Uterus (tissue), 2 donors: ENCODE results near the gene EYS.

Experiments
- POLR2A ChIP-seq, 2 donors: fragments of 450-650 bp; IDR thresholded peaks; one replicate each; pipeline ENCODE4 v1.6.1; 2016; ENCODE audit warnings: antibody characterized with exemption in 2 of 2, mild to moderate bottlenecking in 1 of 2, moderate library complexity in 1 of 2
- TF ChIP-seq, protein P1 (sequence below), 4 experiments: fragments of 200-600 bp in 2 of 4; fragments of 450-650 bp in 2 of 4; sonication (generic) in 2 of 4; IDR thresholded peaks; one replicate each; pipeline ENCODE4 v1.5.1; 2016 to 2019; ENCODE audit warnings: antibody characterized with exemption in 4 of 4, mild to moderate bottlenecking in 2 of 4, moderate library complexity in 1 of 4

- TF ChIP-seq, protein P1, sequence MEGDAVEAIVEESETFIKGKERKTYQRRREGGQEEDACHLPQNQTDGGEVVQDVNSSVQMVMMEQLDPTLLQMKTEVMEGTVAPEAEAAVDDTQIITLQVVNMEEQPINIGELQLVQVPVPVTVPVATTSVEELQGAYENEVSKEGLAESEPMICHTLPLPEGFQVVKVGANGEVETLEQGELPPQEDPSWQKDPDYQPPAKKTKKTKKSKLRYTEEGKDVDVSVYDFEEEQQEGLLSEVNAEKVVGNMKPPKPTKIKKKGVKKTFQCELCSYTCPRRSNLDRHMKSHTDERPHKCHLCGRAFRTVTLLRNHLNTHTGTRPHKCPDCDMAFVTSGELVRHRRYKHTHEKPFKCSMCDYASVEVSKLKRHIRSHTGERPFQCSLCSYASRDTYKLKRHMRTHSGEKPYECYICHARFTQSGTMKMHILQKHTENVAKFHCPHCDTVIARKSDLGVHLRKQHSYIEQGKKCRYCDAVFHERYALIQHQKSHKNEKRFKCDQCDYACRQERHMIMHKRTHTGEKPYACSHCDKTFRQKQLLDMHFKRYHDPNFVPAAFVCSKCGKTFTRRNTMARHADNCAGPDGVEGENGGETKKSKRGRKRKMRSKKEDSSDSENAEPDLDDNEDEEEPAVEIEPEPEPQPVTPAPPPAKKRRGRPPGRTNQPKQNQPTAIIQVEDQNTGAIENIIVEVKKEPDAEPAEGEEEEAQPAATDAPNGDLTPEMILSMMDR (IDR thresholded peaks at IDR 0.05): no peak
- no peak for TF ChIP-seq POLR2A (IDR thresholded peaks at IDR 0.05)
Measured at GRCh38 chr6:63713332-63713731, 1993.7 kb downstream of the EYS start.
